ENCODE data around the gene AEN. TPM values are rescaled to one million over a fixed set of nuclear protein-coding genes. Genes with fewer than 3 reads are reported as not detected.

AEN gene
- total and polyA plus RNA-seq, 2 of the 8 experiments (the other 6 are each of a cell fraction or from before 2014, with no cell fraction given) = 112 to 122 TPM

- TF ChIP-seq CHD7 (IDR thresholded peaks at IDR 0.05; ENCODE audit: insufficient replicate concordance, low read length) (no peak), KDM1A (IDR thresholded peaks at IDR 0.05; ENCODE audit: borderline replicate concordance, low read length) (no peak), HDAC6 (IDR thresholded peaks at IDR 0.05; ENCODE audit: low read depth, low read length) (no peak), BRCA1 (IDR thresholded peaks at IDR 0.05; ENCODE audit: low read depth, low read length) (no peak), RFX5 (IDR thresholded peaks at IDR 0.05; ENCODE audit: borderline replicate concordance, low read depth, low read length) (no peak), SIRT6 (IDR thresholded peaks at IDR 0.05; ENCODE audit: low read length) (no peak), SP1 (IDR thresholded peaks at IDR 0.05; ENCODE audit: low read depth, low read length) (no peak), ZNF274 (IDR thresholded peaks at IDR 0.05; ENCODE audit: borderline replicate concordance, extremely low read depth, low read length) (no peak), CEBPB (IDR thresholded peaks at IDR 0.05; ENCODE audit: low read depth, low read length) (no peak), E2F6 (IDR thresholded peaks at IDR 0.05) (no peak), BCL11A (IDR thresholded peaks at IDR 0.05; ENCODE audit: low read depth in 2 of 2, low read length in 2 of 2) (no peak), RBBP5 (IDR thresholded peaks at IDR 0.05; ENCODE audit: borderline replicate concordance, low read depth, low read length) (no peak)
These were observed 30.8 kb downstream of the AEN start (continued) for GRCh38 chr15:88651971-88652370.
